GM21423 (cell line): Measurements from ENCODE around the gene SDF4.
A peak's percentile ranks its signal among the peaks of the same experiment; 100 is the strongest.

Source experiments
- ATAC-seq: cut with Tn5 transposase; IDR thresholded peaks from one replicate; pipeline ENCODE4 v1.9.1; 2021; ENCODE audit warnings: mild to moderate bottlenecking, moderate library complexity; ENCODE audit not compliant: unreplicated experiment

Gene SDF4

DNA sequence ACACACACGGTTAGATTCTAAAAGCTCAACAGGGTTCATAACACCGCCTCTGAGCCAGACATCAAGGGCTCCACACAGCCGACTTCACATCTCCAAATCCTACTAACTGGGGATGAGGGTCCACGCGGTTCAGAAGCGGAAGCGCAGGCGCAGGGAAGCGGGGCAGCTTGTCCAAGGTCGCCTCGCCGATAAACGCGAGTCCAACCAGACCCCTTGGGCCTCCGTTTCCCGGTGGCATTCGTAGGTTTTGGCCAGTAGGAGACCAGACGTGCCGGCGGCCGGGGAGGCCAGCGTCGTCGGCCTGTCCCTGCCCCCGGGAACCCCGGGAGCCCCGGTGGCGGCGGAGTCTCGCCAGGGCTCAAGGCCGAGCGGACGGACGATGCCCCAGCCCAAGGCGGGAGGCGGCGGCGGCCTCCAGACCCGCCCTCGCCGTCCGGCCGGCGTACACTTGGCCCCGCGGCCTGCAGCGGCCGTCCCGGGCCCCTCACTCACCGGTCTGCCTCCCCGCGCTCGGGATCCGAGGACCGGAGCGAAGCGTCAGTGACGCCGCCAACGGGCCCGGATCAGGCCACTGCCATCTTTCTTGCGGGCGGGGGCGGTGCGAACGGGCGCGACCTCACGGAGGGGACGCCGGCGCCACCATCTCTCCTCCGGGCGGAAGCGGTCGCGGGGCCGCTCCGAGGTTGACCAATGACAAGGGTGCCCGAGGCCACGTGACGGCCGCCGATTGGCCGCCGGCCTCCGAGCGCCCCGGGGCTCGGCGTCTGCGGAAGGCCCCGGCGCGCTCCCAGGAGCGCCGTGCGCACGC, at the start of gene SDF4:
Gene SDF4, minus strand, starts transcription at position 602 of the 808 bp plus-strand sequence. CDS start 3,229 bp downstream, outside the sequence.
- ATAC-seq: peak; percentile 94

GRCh38 chr1:1280782-1281481, 49.1 kb upstream of the SDF4 start:
- ATAC-seq: no peak

GRCh38 chr1:1279028-1279427, 47.2 kb upstream of the SDF4 start:
- no peak for ATAC-seq

DNA sequence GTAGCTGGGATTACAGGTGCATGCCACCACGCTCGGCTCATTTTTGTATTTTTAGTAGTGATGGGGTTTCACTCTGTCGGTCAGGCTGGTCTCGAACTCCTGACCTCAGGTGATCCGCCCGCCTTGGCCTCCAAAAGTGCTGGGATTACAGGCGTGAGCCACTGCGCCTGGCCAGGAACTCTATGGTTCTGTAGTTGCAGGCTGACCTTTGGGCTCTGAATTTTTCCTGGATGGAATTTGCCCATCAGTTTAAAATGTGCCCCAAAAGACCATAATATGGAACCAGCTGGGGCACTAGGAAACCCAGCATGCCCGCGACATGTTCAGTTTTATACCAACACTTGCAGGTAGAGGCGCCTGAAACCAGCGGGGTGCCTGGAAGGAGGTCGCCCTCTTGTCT, 46.8 kb upstream of the SDF4 start:
- no peak for ATAC-seq

- ATAC-seq: no peak
Observed at GRCh38 chr1:1275836-1276235, 44.0 kb upstream of the SDF4 start.

GRCh38 chr1:1274931-1275431, 43.2 kb upstream of the SDF4 start:
- no peak for ATAC-seq

DNA sequence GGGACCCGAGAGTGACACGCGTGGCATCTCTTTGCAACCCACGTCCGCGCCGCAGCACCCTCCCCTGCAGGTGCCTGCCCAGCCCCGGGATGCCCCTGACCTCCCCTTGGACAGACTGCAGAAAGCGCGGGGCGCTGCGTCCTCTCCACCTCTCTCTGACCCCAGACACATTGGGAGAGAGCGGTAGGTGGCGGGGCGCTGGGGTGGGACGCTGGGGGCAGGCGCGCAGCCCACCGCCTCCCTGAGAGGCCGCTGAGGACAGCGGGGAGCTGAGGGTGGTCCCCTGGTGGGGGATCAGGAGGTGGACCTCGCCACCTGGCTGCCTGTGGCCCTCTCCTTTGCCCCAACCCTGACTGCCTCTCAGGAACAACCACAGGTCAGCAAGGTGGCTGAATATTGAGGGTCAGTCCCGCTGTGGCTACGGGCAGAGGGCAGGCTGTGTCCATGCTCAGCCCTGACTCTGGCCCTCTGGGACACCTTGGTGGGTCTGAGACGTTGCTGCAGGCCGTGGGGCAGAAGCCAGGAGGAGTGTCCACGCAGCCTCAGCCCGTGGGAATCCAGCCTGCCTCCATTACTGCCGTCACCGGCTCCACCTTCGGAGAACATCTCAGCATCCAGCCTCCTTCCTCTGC, 42.6 kb upstream of the SDF4 start:
- ATAC-seq: peak; percentile 14

DNA sequence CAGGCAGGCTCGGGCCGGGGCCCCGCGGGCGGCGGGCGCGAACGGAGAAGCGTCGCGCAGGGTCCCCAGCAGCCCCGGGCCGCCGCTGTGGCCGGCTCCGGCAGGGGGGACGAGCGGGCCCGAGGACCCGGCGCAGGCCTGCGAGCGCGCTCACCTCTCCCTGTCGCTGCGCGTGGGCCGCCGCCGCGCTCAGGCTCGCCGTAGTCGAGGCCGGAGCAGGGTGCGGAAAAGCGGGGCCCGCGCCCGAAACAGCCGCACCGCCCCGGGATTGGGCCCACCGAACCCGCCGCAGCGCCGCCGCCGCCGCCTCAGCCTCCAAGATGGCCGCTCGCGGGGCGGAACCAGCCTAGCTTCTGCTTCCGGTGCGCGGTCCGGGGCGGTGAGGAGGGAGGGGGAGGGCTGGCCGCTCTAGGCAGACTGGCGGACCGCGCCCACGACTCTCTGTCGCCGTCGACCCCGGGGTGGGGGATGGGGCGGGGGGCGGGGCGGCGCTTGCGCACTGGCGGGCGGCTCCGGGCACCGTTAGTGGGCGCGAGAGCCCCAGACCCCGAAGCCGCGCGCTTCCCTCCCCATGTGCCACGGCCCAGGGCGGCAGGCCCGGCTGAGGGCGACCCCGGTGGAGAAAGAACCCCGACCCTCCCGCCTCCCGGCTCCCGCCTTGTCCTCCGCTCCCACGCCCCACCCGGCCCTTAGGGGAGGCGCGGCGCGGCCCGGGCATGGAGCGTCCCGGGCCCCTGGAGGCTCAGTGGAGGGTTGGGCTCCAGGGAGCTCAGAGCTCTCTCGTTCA, 41.9 kb upstream of the SDF4 start, which contains the start of gene UBE2J2:
Gene UBE2J2, minus strand, starts transcription at position 343 of the 787 bp plus-strand sequence. CDS start 5,862 bp downstream, outside the sequence.
- peak; percentile 90 for ATAC-seq

DNA sequence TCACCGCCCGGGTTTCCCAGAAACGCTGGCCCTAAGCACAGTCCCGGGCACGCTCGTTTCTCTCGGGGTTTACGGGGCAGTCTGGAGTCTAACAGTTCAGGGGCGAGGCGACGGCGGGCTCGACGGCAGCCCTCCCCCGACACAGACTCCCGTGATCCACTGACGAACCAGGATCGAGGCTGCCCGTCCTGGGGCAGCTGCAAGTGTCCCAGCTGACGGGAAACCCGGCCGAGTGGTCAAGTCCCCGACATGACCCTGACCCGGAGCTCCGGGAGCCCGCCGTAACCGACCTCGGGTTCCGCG, 41.4 kb upstream of the SDF4 start:
- ATAC-seq: peak; percentile 14

DNA sequence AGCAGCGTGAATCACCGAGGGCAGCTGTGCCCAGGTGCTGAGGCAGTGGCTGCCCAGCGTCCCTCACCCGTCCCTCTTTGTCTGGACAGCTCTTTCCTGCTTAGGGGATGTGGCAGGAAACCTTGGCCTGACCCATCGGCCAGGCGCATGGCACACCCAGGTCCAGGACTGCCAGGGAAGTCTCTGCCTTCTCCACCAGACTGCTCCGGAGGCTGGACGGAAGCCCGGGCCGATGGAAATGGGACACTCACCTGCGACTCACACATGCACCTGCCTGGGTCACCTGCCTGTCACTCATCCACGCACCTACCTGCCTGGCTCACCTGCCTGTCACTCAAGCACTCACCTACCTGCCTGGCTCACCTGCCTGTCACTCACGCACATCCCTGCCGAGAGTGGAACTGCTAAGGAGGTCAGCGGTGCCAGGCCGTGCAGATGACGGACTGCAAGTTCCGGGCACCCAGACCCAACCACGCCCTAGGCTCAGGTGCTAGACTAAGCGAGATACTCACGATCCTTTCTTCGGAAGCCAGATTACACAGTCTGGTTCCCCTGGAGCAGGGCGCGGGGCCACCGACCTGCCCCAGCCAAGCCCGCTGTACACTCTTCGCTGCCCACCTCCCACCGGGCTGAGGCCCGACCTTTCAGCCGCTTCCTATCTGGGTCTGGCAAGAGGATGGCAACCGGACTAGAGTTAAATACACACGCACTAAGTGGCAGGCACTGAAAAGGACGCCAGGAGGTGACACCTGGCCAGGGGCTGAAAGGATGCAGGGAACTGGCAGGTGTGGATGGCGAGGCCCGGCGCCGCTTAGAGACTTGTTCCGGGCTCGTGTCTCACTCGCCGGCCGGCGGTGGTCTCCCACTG, 40.8 kb upstream of the SDF4 start:
- ATAC-seq: no peak

DNA sequence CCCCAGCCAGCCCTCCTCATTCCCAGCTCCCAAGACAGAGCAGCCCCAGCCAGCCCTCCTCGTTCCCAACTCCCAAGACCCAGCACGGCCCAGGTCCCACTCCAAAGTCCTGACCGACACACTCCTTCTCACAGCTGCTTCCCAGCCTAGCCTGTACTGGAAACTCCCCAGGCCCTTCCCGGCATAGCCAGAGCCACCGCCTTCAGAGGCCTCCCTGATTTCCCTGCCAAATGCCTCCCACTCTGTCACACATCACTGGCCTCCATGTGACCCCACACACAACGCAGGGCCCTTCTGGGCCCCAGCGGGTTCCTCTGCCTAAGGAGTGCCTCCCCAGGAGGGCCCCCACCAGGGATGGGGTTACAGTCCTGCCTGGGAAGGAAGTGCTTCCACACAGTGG, 39.0 kb upstream of the SDF4 start:
- no peak for ATAC-seq

DNA sequence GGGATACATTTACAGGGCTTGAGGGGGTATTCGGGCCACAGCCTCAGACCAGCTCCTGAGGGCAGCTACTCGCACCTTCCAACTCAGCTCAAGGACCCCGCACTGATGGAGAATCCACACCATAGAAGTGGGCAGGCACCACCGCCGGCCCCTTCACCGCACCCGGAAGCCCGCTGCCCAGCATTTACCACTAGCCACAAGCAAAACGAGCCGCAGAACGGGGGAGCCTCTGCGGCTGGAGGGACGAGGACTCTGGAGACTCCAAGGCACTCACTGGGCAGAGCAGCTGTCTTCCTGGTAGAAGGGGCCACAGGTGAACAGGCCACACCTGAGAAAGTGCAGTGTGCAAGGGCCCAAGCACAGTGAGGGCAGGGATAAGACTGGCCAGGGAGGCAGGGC, 36.5 kb upstream of the SDF4 start:
- no peak for ATAC-seq

- ATAC-seq: no peak
Observed at GRCh38 chr1:1267488-1268283, 35.9 kb upstream of the SDF4 start.

DNA sequence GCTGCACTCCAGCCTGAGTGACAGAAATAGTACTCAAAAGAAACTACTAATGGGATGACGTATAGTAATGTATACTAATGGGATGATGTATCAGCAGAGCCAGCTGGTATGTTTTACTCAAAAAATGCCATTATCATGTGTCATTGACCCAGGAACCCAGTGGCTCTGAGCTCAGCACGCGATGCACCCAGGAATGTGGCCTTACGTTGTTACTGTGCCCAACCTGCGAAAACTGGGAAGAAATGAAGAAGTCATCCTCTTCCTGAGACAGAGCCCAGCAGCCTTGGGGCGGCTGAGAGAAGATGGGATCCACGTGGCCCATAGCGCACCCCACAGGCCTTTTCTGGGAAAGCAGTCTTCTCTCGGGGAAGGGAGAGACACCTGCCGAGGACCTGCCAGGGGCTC, 33.1 kb upstream of the SDF4 start:
- ATAC-seq: no peak

GRCh38 chr1:1264026-1264425, 32.2 kb upstream of the SDF4 start:
- no peak for ATAC-seq

- ATAC-seq: no peak
Observed at GRCh38 chr1:1262758-1263157, 31.0 kb upstream of the SDF4 start.

GRCh38 chr1:1262071-1262470, 30.3 kb upstream of the SDF4 start:
- no peak for ATAC-seq

GRCh38 chr1:1260843-1261560, 29.2 kb upstream of the SDF4 start:
- no peak for ATAC-seq
